Progenitor cell of endocrine pancreas (in vitro differentiated cells): ENCODE data around the gene EIF4E3. TPM values are rescaled to one million over a fixed set of nuclear protein-coding genes. Genes with fewer than 3 reads are reported as not detected.

ENCODE experiments used
- DNase-seq: peaks from one replicate; pipeline ENCODE4 v3.0.0; 2021; ENCODE audit warnings: low spot score; ENCODE audit not compliant: unreplicated experiment
- H3K27ac Mint-ChIP-seq: 2 replicates; pipeline ENCODE4 v1.8.0; 2021; ENCODE audit warnings: mild to moderate bottlenecking, moderate library complexity, mixed read lengths
- H3K27me3 Mint-ChIP-seq: 2 replicates; pipeline ENCODE4 v1.8.0; 2021; ENCODE audit warnings: mixed read lengths
- H3K36me3 Mint-ChIP-seq: 2 replicates; pipeline ENCODE4 v1.8.0; 2022; ENCODE audit warnings: mixed read lengths; ENCODE audit not compliant: insufficient read depth
- H3K4me1 Mint-ChIP-seq: 2 replicates; pipeline ENCODE4 v1.8.0; 2021; ENCODE audit warnings: low read depth, mixed read lengths
- H3K4me3 Mint-ChIP-seq: 2 replicates; pipeline ENCODE4 v1.8.0; 2021; ENCODE audit warnings: low read depth, mild to moderate bottlenecking, moderate library complexity, mixed read lengths
- H3K9me3 Mint-ChIP-seq: 2 replicates; pipeline ENCODE4 v1.8.0; 2021; ENCODE audit warnings: low read depth, mixed read lengths
- total RNA-seq: library from RNA; stranded (reverse); gene quantifications from 2 replicates; pipeline ENCODE4 v1.2.1, GENCODE V29; 2021
- TF ChIP-seq, protein P1 (sequence below): fragments of 200-600 bp; sonication (generic); IDR thresholded peaks from one replicate; pipeline ENCODE4 v1.5.0; 2021; ENCODE audit warnings: antibody characterized with exemption, mild to moderate bottlenecking; ENCODE audit not compliant: unreplicated experiment

Gene EIF4E3
- total RNA-seq, 1 donor from 2014 or later, result 12.1 TPM

DNA sequence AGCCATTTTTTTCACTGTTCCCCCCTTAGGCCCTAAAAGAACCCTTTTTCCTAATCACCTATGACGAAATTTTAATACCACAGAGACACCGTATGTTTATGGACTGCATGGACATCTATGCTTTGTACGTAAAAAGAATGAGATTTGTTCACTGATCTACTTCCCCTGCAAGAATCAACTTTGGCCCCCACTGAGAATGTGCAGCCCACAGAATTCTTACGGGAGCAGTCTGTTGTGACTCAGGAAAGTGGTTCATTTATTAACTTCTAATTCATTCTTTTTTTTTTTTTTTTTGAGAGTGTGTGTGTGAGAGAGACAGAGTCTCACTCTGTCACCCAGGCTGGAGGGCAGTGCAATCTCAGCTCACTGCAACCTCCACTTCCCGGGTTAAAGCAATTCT, 17.6 kb downstream of the EIF4E3 start:
- Mint-ChIP-seq H3K27me3 (no peaks in the 10 kb centered on the region), H3K4me3 (no peak overlapping the region), H3K27ac (peak overlapping the region; percentile 13), H3K36me3 (peaks cover 3% of the 10 kb centered on the region), H3K4me1 (peaks cover 6% of the 10 kb centered on the region), H3K9me3 (no peaks in the 10 kb centered on the region)
- TF ChIP-seq, protein P1, sequence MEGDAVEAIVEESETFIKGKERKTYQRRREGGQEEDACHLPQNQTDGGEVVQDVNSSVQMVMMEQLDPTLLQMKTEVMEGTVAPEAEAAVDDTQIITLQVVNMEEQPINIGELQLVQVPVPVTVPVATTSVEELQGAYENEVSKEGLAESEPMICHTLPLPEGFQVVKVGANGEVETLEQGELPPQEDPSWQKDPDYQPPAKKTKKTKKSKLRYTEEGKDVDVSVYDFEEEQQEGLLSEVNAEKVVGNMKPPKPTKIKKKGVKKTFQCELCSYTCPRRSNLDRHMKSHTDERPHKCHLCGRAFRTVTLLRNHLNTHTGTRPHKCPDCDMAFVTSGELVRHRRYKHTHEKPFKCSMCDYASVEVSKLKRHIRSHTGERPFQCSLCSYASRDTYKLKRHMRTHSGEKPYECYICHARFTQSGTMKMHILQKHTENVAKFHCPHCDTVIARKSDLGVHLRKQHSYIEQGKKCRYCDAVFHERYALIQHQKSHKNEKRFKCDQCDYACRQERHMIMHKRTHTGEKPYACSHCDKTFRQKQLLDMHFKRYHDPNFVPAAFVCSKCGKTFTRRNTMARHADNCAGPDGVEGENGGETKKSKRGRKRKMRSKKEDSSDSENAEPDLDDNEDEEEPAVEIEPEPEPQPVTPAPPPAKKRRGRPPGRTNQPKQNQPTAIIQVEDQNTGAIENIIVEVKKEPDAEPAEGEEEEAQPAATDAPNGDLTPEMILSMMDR, result no peak
- no peak for DNase-seq

DNA sequence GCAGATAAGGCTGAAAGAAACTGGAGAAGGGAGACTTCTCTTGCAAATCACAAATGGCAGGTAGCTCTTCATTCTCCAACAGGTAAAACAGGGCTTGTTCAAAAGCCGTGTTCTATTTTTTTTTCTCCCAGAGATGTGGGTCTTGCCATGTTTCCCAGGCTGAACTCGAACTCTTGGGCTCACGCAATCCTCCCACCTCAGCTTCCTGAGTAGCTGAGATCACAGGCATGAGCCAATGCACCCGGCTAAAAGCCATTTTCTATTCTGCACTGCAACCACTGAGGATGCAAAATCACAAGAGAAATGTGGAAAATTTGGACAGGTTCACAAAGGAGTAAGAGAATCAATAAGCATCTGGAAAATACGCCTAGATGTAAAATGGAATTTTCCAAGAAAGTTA, 19.5 kb downstream of the EIF4E3 start:
- TF ChIP-seq, protein P1, result no peak
- H3K27me3 Mint-ChIP-seq, result no peaks in the 10 kb centered on the region
- DNase-seq, result no peak
- H3K4me3 Mint-ChIP-seq, result no peak overlapping the region
- no peaks in the 10 kb centered on the region for H3K9me3 Mint-ChIP-seq
- H3K27ac Mint-ChIP-seq, result no peak overlapping the region
- H3K36me3 Mint-ChIP-seq, result peaks cover 3% of the 10 kb centered on the region
- H3K4me1 Mint-ChIP-seq, result peaks cover 8% of the 10 kb centered on the region

DNA sequence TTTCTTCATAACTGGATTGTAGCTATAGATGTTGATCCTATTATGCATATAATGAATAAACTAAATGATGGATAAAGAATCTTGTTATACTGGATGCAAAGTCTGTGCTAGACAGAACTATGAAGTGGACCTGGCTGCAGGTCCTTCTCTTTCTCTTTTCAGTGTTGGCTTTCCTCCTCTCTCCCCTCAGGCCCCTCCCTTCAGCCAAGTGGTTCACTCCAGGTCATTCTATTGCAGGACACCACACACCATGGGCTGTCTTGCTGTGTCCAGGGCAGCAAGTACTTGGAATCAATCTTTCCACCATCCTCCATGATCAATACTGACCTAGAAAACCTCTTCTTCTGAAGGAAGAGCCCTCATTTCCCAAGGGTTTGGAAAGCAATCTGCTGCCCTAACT, 20.3 kb downstream of the EIF4E3 start:
- Mint-ChIP-seq H3K4me3 (no peak overlapping the region), H3K27me3 (no peaks in the 10 kb centered on the region), H3K4me1 (peaks cover 8% of the 10 kb centered on the region), H3K9me3 (no peaks in the 10 kb centered on the region), H3K27ac (no peak overlapping the region), H3K36me3 (peaks cover 3% of the 10 kb centered on the region)
- DNase-seq, result no peak
- TF ChIP-seq, protein P1, result no peak

DNA sequence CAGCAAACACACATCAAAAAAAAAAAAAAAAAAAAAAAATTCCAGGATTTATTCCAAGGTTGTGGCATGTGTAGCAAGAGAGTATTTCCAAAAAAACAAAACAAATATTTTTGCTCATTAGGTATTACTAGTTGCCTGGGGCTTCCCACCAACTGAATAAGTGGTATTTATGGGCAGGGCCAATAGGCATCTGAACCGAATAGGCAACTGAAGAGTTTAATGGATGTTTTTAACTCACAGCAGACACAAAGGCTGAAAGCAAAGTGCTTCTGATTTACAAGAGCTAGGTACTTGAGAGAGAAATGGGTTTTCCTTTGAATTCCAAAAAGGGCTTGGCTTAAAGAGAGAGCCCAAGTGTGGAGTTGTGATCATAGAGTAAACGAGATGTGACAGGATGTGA, 21.4 kb downstream of the EIF4E3 start:
- TF ChIP-seq, protein P1, result no peak
- Mint-ChIP-seq H3K36me3 (no peaks in the 10 kb centered on the region), H3K27ac (no peak overlapping the region), H3K27me3 (no peaks in the 10 kb centered on the region), H3K9me3 (no peaks in the 10 kb centered on the region), H3K4me1 (peaks cover 7% of the 10 kb centered on the region), H3K4me3 (no peak overlapping the region)
- no peak for DNase-seq

DNA sequence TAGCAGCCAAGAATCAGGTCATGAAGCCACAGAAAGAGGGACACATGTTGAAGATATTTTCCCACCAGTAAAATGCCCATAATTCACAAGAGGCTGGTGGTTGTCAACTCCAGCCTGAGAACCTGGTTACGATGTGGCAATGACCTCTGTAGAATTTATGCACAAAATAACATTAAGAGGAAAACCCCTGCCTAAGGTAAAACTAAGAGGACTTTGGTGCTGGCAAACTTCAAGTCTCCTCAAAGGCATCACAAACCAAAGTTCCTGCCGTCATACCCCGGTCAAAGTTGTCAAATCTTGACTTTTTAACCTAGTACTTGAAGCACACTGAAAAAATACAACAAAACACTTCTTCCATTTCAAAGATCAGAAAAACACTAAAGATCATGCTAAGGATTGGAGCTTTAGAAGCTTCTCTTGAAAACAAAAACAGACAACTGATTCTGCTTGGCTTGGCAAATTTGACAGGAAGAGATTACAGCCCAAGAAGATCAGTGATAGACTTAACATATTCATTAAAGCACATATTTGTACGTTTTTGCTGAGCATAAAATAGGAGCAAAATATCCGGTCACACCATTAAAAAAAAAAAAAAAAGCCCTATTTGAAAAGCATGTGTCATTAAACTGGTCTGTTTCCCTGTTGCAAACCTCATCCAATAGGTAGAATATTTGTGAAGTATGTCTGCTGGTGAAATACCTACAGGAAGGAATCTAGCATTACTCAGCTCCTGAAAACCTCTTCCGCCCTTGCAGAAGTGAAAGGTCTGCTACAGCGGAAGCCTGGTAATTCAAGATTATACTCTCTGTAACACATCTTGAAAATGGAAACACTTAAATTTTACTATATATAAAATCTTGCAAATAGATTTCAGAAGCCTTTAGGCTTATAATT, 22.8 kb downstream of the EIF4E3 start:
- DNase-seq, result no peak
- no peaks in the 10 kb centered on the region for H3K9me3 Mint-ChIP-seq
- no peak overlapping the region for H3K4me3 Mint-ChIP-seq

More for the DNA sequence above, 22.8 kb downstream of the EIF4E3 start:
- no peak overlapping the region for H3K27ac Mint-ChIP-seq
- peaks cover 2% of the 10 kb centered on the region for H3K4me1 Mint-ChIP-seq
- no peaks in the 10 kb centered on the region for H3K27me3 Mint-ChIP-seq
- TF ChIP-seq, protein P1, result no peak
- H3K36me3 Mint-ChIP-seq, result peaks cover 4% of the 10 kb centered on the region
